GM23338 (cell line): Measurements from ENCODE around the gene ABR. TPM values are rescaled to one million over a fixed set of nuclear protein-coding genes. Genes with fewer than 3 reads are reported as not detected.

Source experiments
- ATAC-seq: fragments of 200-7000 bp; cut with Tn5 transposase; 3 replicates; pipeline ENCODE4 v1.9.1; 2020
- DNase-seq: peaks from one replicate; pipeline ENCODE4 v3.0.0-alpha.2; 2015; ENCODE audit warnings: low spot score
- H2AFZ ChIP-seq: fragments of 200-600 bp; sonication (generic); 2 replicates; pipeline ENCODE4 v1.8.0; 2016; ENCODE audit warnings: antibody characterized with exemption, mild to moderate bottlenecking, moderate library complexity
- H3F3A ChIP-seq: fragments of 200-600 bp; sonication (generic); replicated peaks from 2 replicates; pipeline ENCODE4 v1.8.0; 2017; ENCODE audit warnings: antibody characterized with exemption, mixed run types, low read depth
- H3K27ac ChIP-seq: fragments of 200-600 bp; sonication (generic); 2 replicates; pipeline ENCODE4 v1.6.1; 2016; ENCODE audit warnings: low read depth
- H3K27me3 ChIP-seq: fragments of 200-600 bp; sonication (generic); 2 replicates; pipeline ENCODE4 v1.8.0; 2016; ENCODE audit warnings: mild to moderate bottlenecking, mixed run types, moderate library complexity; ENCODE audit not compliant: insufficient read depth
- H3K36me3 ChIP-seq: fragments of 200-600 bp; sonication (generic); 2 replicates; pipeline ENCODE4 v1.8.0; 2016; ENCODE audit warnings: mild to moderate bottlenecking; ENCODE audit not compliant: insufficient read depth
- H3K4me1 ChIP-seq: fragments of 200-600 bp; sonication (generic); 2 replicates; pipeline ENCODE4 v1.8.0; 2016; ENCODE audit warnings: mild to moderate bottlenecking, moderate library complexity; ENCODE audit not compliant: insufficient read depth
- H3K4me2 ChIP-seq: fragments of 200-600 bp; sonication (generic); 2 replicates; pipeline ENCODE4 v1.7.1; 2017; ENCODE audit warnings: mixed run types
- H3K4me3 ChIP-seq: fragments of 200-600 bp; sonication (generic); 2 replicates; pipeline ENCODE4 v1.6.1; 2016; ENCODE audit warnings: mixed run types
- H3K79me2 ChIP-seq: fragments of 200-600 bp; sonication (generic); replicated peaks from 2 replicates; pipeline ENCODE4 v1.8.0; 2017; ENCODE audit warnings: mild to moderate bottlenecking; ENCODE audit not compliant: insufficient read depth
- H3K9me2 ChIP-seq: fragments of 200-600 bp; sonication (generic); 2 replicates; pipeline ENCODE4 v1.8.0; 2017; ENCODE audit not compliant: insufficient read depth
- H4K20me1 ChIP-seq: fragments of 200-600 bp; sonication (generic); replicated peaks from 2 replicates; pipeline ENCODE4 v1.8.0; 2017; ENCODE audit warnings: mild to moderate bottlenecking; ENCODE audit not compliant: insufficient read depth
- H3K27ac Mint-ChIP-seq: 2 replicates; pipeline ENCODE4 v1.8.0; 2020; ENCODE audit warnings: inconsistent platforms, mild to moderate bottlenecking, moderate library complexity, mixed read lengths
- H3K27me3 Mint-ChIP-seq: 3 replicates; pipeline ENCODE4 v1.8.0; 2022; ENCODE audit warnings: low read depth, mild to moderate bottlenecking, moderate library complexity, mixed read lengths, inconsistent platforms; ENCODE audit not compliant: insufficient read depth, poor library complexity
- H3K36me3 Mint-ChIP-seq: 3 replicates; pipeline ENCODE4 v1.8.0; 2021; ENCODE audit warnings: low read depth, mild to moderate bottlenecking, inconsistent platforms, moderate library complexity, mixed read lengths
- H3K4me1 Mint-ChIP-seq: 3 replicates; pipeline ENCODE4 v1.8.0; 2020; ENCODE audit warnings: mild to moderate bottlenecking, inconsistent platforms, mixed read lengths
- H3K4me3 Mint-ChIP-seq: 3 replicates; pipeline ENCODE4 v1.8.0; 2021; ENCODE audit warnings: moderate library complexity, mild to moderate bottlenecking, inconsistent platforms, mixed read lengths
- H3K9me3 Mint-ChIP-seq: 3 replicates; pipeline ENCODE4 v1.8.0; 2020; ENCODE audit warnings: moderate library complexity, mild to moderate bottlenecking, inconsistent platforms, mixed read lengths
- EZH2 ChIP-seq: fragments of 200-600 bp; sonication (generic); IDR thresholded peaks from one replicate; pipeline ENCODE4 v1.8.0; 2017; ENCODE audit warnings: antibody characterized with exemption, mild to moderate bottlenecking, low read depth; ENCODE audit not compliant: unreplicated experiment
- EZH2phosphoT487 ChIP-seq: fragments of 200-600 bp; sonication (generic); IDR thresholded peaks from one replicate; pipeline ENCODE4 v1.8.1; 2018; ENCODE audit warnings: antibody characterized with exemption; ENCODE audit not compliant: unreplicated experiment
- JUNB ChIP-seq: IDR thresholded peaks from one replicate; pipeline ENCODE4 v1.6.1; 2016; ENCODE audit warnings: antibody characterized with exemption; ENCODE audit not compliant: unreplicated experiment
- NANOG ChIP-seq: IDR thresholded peaks from 2 replicates; pipeline ENCODE4 v1.6.1; 2016; ENCODE audit warnings: antibody characterized with exemption, borderline replicate concordance
- STAT1 ChIP-seq: IDR thresholded peaks from one replicate; pipeline ENCODE4 v1.6.1; 2016; ENCODE audit warnings: antibody characterized with exemption; ENCODE audit not compliant: unreplicated experiment
- ZNF114 ChIP-seq: fragments of 250-450 bp; sonication (Bioruptor Pico); IDR thresholded peaks from 2 replicates; pipeline ENCODE4 v1.5.0; 2020; ENCODE audit warnings: mild to moderate bottlenecking, moderate library complexity
- ZNF462 ChIP-seq: fragments of 250-450 bp; sonication (Bioruptor Pico); IDR thresholded peaks from 2 replicates; pipeline ENCODE4 v1.5.0; 2020; ENCODE audit warnings: mild to moderate bottlenecking, moderate library complexity
- polyA plus RNA-seq: library from polyadenylated mRNA; unstranded; fragments of >200 nt; fragmentation: Nextera tagmentation; extraction: Ambion mirVana; gene quantifications from 2 replicates; pipeline ENCODE4 v1.2.1, GENCODE V29; 2016
- total RNA-seq: library from RNA; depleted of rRNA; stranded (reverse); fragments of >200 nt; shearing (Covaris generic); gene quantifications from 2 replicates; pipeline ENCODE4 v1.2.3, GENCODE V29; 2014

Gene ABR
- total and polyA plus RNA-seq, 2 experiments from 2014 or later, result 15.0 to 27.7 TPM

DNA sequence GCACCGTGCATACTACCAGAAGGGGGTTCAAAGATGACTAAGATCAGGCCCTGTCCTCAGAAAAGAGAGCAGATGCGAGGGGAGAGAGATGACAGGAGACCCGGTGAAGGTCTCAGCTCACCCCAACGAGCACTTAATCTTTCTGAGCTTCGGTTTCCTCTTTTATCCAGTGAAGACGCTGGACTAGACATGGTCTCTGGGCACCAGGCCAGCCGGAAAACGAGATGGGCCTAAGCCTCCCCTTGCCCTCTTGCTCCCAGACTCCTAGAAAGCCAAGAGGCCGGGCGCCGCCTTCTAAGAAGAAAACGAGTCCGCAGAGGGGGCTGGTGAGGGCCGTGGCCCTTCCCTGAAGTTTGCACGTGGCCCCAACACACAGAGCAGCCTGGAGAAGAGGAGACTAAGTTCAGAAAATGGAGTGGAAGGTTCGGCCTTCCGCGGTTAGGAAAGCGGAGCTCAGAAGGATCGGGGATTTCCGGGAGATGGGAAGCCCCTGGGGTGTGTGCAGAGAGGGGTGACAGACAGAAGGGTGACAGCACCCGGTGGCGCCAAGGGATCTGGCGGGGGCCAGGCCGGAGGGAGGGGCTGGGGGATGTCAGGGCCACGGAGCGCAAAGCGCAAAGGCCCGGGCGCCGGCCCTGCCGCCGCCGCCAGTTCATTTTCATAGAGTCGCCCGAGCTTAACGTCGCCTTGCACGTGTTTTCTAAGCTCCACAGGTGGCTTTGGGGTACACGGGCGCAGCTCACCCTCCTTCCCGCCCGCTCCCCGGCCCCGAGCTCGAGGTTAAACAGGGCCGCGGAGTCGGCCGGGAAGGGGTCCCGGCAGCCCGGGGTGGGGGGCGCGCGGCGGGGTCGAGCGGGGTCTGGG, 48.4 kb upstream of the ABR start:
- Histone ChIP-seq H3K9me2 (no peaks in the 10 kb centered on the region), H3K27me3 (peaks cover 77% of the 10 kb centered on the region), H3K4me2 (peak overlapping the region; percentile 80), H3K79me2 (no peaks in the 10 kb centered on the region), H3K36me3 (no peaks in the 10 kb centered on the region), H3K4me1 (peaks cover 3% of the 10 kb centered on the region; the same call in 1 of the 2 replicates), H3K27ac (no peak overlapping the region), H2AFZ (peak overlapping the region; percentile 98), H3K4me3 (peak overlapping the region; percentile 61), H3F3A (peaks cover 12% of the 10 kb centered on the region; the same call in 1 of the 2 replicates), H4K20me1 (no peaks in the 10 kb centered on the region; the same call in 1 of the 2 replicates)
- Mint-ChIP-seq H3K4me3 (peak overlapping the region; percentile 72), H3K27ac (no peak overlapping the region), H3K27me3 (peaks cover 59% of the 10 kb centered on the region), H3K4me1 (peaks cover 10% of the 10 kb centered on the region), H3K36me3 (no peaks in the 10 kb centered on the region), H3K9me3 (peaks cover 3% of the 10 kb centered on the region; the same call in 1 of the 3 replicates)
- ATAC-seq, result peak; percentile 40
- TF ChIP-seq NANOG (no peak), EZH2 (peak; percentile 97)
- DNase-seq, result peak; percentile 58

DNA sequence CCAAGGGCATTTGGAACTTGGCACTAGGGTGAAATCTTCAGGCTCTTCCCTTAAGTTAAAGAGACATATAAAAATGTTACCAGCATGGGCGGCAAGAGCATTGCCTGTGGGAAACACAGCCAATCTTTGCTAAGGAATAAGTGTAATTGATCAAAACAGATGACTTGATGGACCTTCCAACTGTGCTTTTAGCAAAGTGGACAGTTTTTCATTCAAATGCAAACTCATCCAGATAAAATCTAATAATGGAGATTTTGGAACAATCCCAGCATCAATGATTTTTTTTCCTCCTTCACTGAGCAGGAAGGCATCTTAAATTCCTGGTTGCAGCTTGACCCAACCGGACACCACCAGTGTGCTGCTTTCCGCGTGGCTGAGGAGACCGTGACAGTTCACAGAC, 47.6 kb upstream of the ABR start:
- H3K27me3 Mint-ChIP-seq, result peaks cover 56% of the 10 kb centered on the region
- Histone ChIP-seq H3K36me3 (no peaks in the 10 kb centered on the region), H3K4me3 (no peak overlapping the region), H3K27ac (no peak overlapping the region), H3F3A (peaks cover 12% of the 10 kb centered on the region; the same call in 1 of the 2 replicates), H3K27me3 (peaks cover 73% of the 10 kb centered on the region), H4K20me1 (no peaks in the 10 kb centered on the region; the same call in 1 of the 2 replicates), H3K4me2 (no peak overlapping the region), H3K4me1 (peaks cover 3% of the 10 kb centered on the region; the same call in 1 of the 2 replicates), H3K9me2 (no peaks in the 10 kb centered on the region), H3K79me2 (no peaks in the 10 kb centered on the region), H2AFZ (no peak overlapping the region)
- no peaks in the 10 kb centered on the region for H3K36me3 Mint-ChIP-seq
- peaks cover 10% of the 10 kb centered on the region for H3K4me1 Mint-ChIP-seq
- no peak for DNase-seq
- ATAC-seq, result no peak
- no peak overlapping the region; the same call in 2 of the 3 replicates for H3K4me3 Mint-ChIP-seq
- TF ChIP-seq STAT1, result no peak
- peak; percentile 1 for TF ChIP-seq EZH2
- H3K27ac Mint-ChIP-seq, result no peak overlapping the region
- H3K9me3 Mint-ChIP-seq, result peaks cover 3% of the 10 kb centered on the region; the same call in 1 of the 3 replicates

DNA sequence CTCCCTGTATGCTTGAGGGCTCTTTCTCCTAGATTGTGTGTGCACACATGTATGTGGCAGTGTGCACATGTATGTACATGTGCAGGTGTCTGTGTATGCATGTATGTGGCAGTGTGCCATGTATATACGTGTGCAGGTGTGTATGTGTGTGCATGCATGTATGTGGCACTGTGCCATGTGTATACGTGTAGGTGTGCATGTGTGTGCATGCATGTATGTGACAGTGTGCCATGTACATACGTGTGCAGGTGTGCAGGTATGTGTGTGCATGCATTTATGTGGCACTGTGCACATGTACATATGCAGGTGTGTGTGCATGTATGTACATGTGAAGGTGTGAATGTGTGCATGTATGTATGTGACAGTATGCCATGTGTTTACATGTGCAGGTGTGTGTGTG, 46.5 kb upstream of the ABR start:
- Histone ChIP-seq H3K27me3 (peaks cover 65% of the 10 kb centered on the region), H3K79me2 (no peaks in the 10 kb centered on the region), H2AFZ (no peak overlapping the region), H3K27ac (no peak overlapping the region), H3K4me1 (peaks cover 3% of the 10 kb centered on the region; the same call in 1 of the 2 replicates), H4K20me1 (no peaks in the 10 kb centered on the region; the same call in 1 of the 2 replicates), H3K9me2 (no peaks in the 10 kb centered on the region), H3F3A (peaks cover 12% of the 10 kb centered on the region; the same call in 1 of the 2 replicates), H3K4me2 (no peak overlapping the region), H3K4me3 (no peak overlapping the region), H3K36me3 (no peaks in the 10 kb centered on the region)
- DNase-seq, result no peak
- no peak for ATAC-seq
- Mint-ChIP-seq H3K4me3 (no peak overlapping the region), H3K27me3 (peaks cover 45% of the 10 kb centered on the region), H3K27ac (no peak overlapping the region), H3K9me3 (peaks cover 3% of the 10 kb centered on the region; the same call in 1 of the 3 replicates), H3K4me1 (peaks cover 10% of the 10 kb centered on the region), H3K36me3 (no peaks in the 10 kb centered on the region)
- no peak for TF ChIP-seq STAT1
- no peak for TF ChIP-seq ZNF114 (CRISPR knock-in tag)
- TF ChIP-seq EZH2phosphoT487, result no peak
- no peak for TF ChIP-seq ZNF462 (CRISPR knock-in tag)
- no peak for TF ChIP-seq NANOG
- no peak for TF ChIP-seq JUNB
